ENCODE data around the gene PCCB. TPM values are rescaled to one million over a fixed set of nuclear protein-coding genes. Genes with fewer than 3 reads are reported as not detected.

The PCCB gene
- total RNA-seq, 6 experiments from 2014 or later, result 85.4 to 146 (median 94.4) TPM

- Histone ChIP-seq H3K4me3 (no peak overlapping the region), H3K9me3 (no peaks in the 10 kb centered on the region), H3K36me3 (peaks cover 0 to 25% (median 11%) of the 10 kb centered on the region in 4 donors), H3K27ac (no peak overlapping the region), H3K4me1 (no peaks in the 10 kb centered on the region), H3K27me3 (no peaks in the 10 kb centered on the region)
- ATAC-seq, result no peak
- 88% methylated on average over 1 of the region's 1 CpG for WGBS (ENCODE audit: insufficient coverage, low coverage, low lambda C conversion rate, missing lambda C conversion rate)
- no peak for DNase-seq
- intact Hi-C loops (cut with DNase I), result no loop called here
- no peak for TF ChIP-seq POLR2A (IDR thresholded peaks at IDR 0.05)
- TF ChIP-seq CTCF (IDR thresholded peaks at IDR 0.05), result no peak
Observed at GRCh38 chr3:136292500-136292899, 42.4 kb downstream of the PCCB start.

GRCh38 chr3:136293279-136293678 is 43.1 kb downstream of the PCCB start:
- H3K4me1 ChIP-seq, result no peaks in the 10 kb centered on the region
- WGBS (ENCODE audit: insufficient coverage, low coverage, low lambda C conversion rate, missing lambda C conversion rate), result 94% methylated on average over 2 of the region's 2 CpGs
- H3K4me3 ChIP-seq, result no peak overlapping the region
- intact Hi-C loops (cut with DNase I), result no loop called here
- TF ChIP-seq POLR2A (IDR thresholded peaks at IDR 0.05), result no peak
- TF ChIP-seq CTCF (IDR thresholded peaks at IDR 0.05), result no peak
- H3K27me3 ChIP-seq, result no peaks in the 10 kb centered on the region
- DNase-seq (no peak), ATAC-seq (no peak)
- H3K9me3 ChIP-seq, result no peaks in the 10 kb centered on the region
- peaks cover 0 to 26% (median 11%) of the 10 kb centered on the region in 4 donors for H3K36me3 ChIP-seq
- no peak overlapping the region for H3K27ac ChIP-seq

GRCh38 chr3:136294176-136294575 is 44.0 kb downstream of the PCCB start:
- intact Hi-C loops (cut with DNase I), result no loop called here
- Histone ChIP-seq H3K27ac (no peak overlapping the region), H3K36me3 (peaks cover 0 to 34% (median 15%) of the 10 kb centered on the region in 4 donors), H3K4me3 (no peak overlapping the region), H3K9me3 (no peaks in the 10 kb centered on the region), H3K4me1 (no peaks in the 10 kb centered on the region), H3K27me3 (no peaks in the 10 kb centered on the region)
- DNase-seq (no peak), ATAC-seq (no peak)
- TF ChIP-seq POLR2A (IDR thresholded peaks at IDR 0.05) (no peak), CTCF (IDR thresholded peaks at IDR 0.05) (no peak)
- 86% methylated on average over 1 of the region's 1 CpG for WGBS (ENCODE audit: insufficient coverage, low coverage, low lambda C conversion rate, missing lambda C conversion rate)

- DNase-seq (no peak), ATAC-seq (no peak)
- Histone ChIP-seq H3K27me3 (no peaks in the 10 kb centered on the region), H3K4me3 (no peak overlapping the region), H3K4me1 (no peaks in the 10 kb centered on the region), H3K9me3 (no peaks in the 10 kb centered on the region), H3K36me3 (peaks cover 0 to 51% (median 21%) of the 10 kb centered on the region in 4 donors), H3K27ac (no peak overlapping the region)
- TF ChIP-seq POLR2A (IDR thresholded peaks at IDR 0.05) (no peak), CTCF (IDR thresholded peaks at IDR 0.05) (no peak)
- intact Hi-C loops (cut with DNase I), result no loop called here
- WGBS (ENCODE audit: insufficient coverage, low coverage, low lambda C conversion rate, missing lambda C conversion rate), result 92% methylated on average over 2 of the region's 5 CpGs
Observed at GRCh38 chr3:136296960-136297359, 46.8 kb downstream of the PCCB start.

GRCh38 chr3:136297826-136298225 is 47.7 kb downstream of the PCCB start:
- intact Hi-C loops (cut with DNase I), result no loop called here
- Histone ChIP-seq H3K9me3 (no peaks in the 10 kb centered on the region), H3K36me3 (peaks cover 0 to 51% (median 21%) of the 10 kb centered on the region in 4 donors), H3K27ac (no peak overlapping the region), H3K4me1 (no peaks in the 10 kb centered on the region), H3K4me3 (no peak overlapping the region), H3K27me3 (no peaks in the 10 kb centered on the region)
- ATAC-seq (no peak), DNase-seq (no peak)
- WGBS (ENCODE audit: insufficient coverage, low coverage, low lambda C conversion rate, missing lambda C conversion rate), result 97% methylated on average over 6 of the region's 8 CpGs
- TF ChIP-seq CTCF (IDR thresholded peaks at IDR 0.05), result no peak
- TF ChIP-seq POLR2A (IDR thresholded peaks at IDR 0.05), result no peak

Measured in right lobe of liver (tissue), 6 donors.